Gastroesophageal sphincter (tissue), 4 donors: ENCODE results near the gene MN1. TPM values are rescaled to one million over a fixed set of nuclear protein-coding genes. Genes with fewer than 3 reads are reported as not detected.

Source experiments
- ATAC-seq: fragments of 150-250 bp; one replicate; pipeline ENCODE4 v1.9.1; 2016; ENCODE audit warnings: mild to moderate bottlenecking, moderate library complexity
- H3K27ac ChIP-seq, 4 donors: fragments of 200-600 bp; sonication (generic) in 3 of 4; 1 replicate in 3 of 4; 2 replicates in 1 of 4; pipeline ENCODE4 v1.5.1; 2016 to 2019
- H3K27me3 ChIP-seq: fragments of 200-600 bp; sonication (generic); one replicate; pipeline ENCODE4 v1.5.1; 2019
- H3K36me3 ChIP-seq, 2 donors: fragments of 200-600 bp; sonication (generic); one replicate each; pipeline ENCODE4 v1.5.1; 2019; ENCODE audit warnings: control low read depth in 1 of 2
- H3K4me1 ChIP-seq, 3 donors: fragments of 200-600 bp; sonication (generic); 1 replicate in 2 of 3; 2 replicates in 1 of 3; pipeline ENCODE4 v1.5.1; 2016 to 2019; ENCODE audit warnings: control low read depth in 2 of 3
- H3K4me3 ChIP-seq, 2 donors: fragments of 200-600 bp; sonication (generic); one replicate each; pipeline ENCODE4 v1.5.1; 2019; ENCODE audit warnings: mild to moderate bottlenecking in 1 of 2, moderate library complexity in 1 of 2
- H3K9me3 ChIP-seq, 3 donors: fragments of 200-600 bp; sonication (generic); one replicate each; pipeline ENCODE4 v1.5.1; 2017 to 2019; ENCODE audit warnings: control low read depth in 2 of 3
- CTCF ChIP-seq, 4 experiments: fragments of 200-600 bp in 2 of 4; fragments of 450-650 bp in 2 of 4; sonication (generic) in 1 of 4; IDR thresholded peaks; one replicate each; pipeline ENCODE4 v1.5.1; 2017 to 2019; ENCODE audit warnings: antibody characterized with exemption in 4 of 4, mild to moderate bottlenecking in 2 of 4, moderate library complexity in 2 of 4
- EP300 ChIP-seq: sonication (generic); formaldehyde crosslinking; IDR thresholded peaks from one replicate; pipeline ENCODE4 v1.6.1; 2017; ENCODE audit warnings: antibody characterized with exemption, mild to moderate bottlenecking
- POLR2A ChIP-seq, 2 donors: fragments of 450-650 bp; IDR thresholded peaks; one replicate each; pipeline ENCODE4 v1.6.1; 2017; ENCODE audit warnings: antibody characterized with exemption in 2 of 2, mild to moderate bottlenecking in 2 of 2, moderate library complexity in 1 of 2
- POLR2AphosphoS5 ChIP-seq: sonication (generic); formaldehyde crosslinking; IDR thresholded peaks from one replicate; pipeline ENCODE4 v1.6.1; 2017; ENCODE audit warnings: antibody characterized with exemption
- WGBS, 2 donors: methylation state at CpG; one replicate each; pipeline ENCODE4 v1.1.5; 2018; ENCODE audit warnings: low coverage in 1 of 2; 5-methylcytosine and 5-hydroxymethylcytosine counted together
- total RNA-seq, 4 donors: library from RNA; depleted of rRNA; stranded (reverse); fragments of >200 nt; gene quantifications; one replicate each; pipeline ENCODE4 v1.1.0, GENCODE V29; 2016

MN1 gene
- total RNA-seq, 4 donors from 2014 or later: 13.4 to 52.8 (median 28.5) TPM

DNA sequence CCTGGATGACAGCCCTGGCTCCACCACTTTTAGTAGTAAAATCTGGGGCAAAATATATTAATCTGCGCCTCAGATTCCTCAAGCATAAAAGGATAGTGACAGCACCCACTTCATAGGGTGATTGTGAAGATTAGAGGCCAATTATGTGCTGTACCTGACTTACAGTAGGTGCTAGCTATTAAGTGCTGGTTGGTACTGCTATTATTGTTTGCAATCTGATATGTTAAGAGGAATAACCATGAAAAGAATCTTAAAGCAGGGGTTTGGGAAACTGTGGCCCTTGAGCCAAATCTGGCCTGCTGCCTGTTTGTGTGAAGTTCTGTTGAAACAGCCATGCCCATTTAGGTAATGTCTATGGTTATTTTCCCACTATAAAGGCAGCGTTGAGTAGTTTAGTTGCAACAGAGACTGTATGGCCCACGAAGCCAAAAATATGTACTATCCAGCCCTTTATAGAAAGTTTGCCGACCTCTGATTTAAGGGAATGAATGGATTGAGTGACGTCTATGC is 44.7 kb upstream of the MN1 start:
- peaks cover 0 to 46% of the 10 kb centered on the region in 2 donors for H3K36me3 ChIP-seq
- WGBS, 2 donors: 53 to 60% methylated on average over 1 to 4 of the region's 5 CpGs
- no peaks in the 10 kb centered on the region for H3K27me3 ChIP-seq
- H3K9me3 ChIP-seq: no peaks in the 10 kb centered on the region
- no peak overlapping the region for H3K4me3 ChIP-seq
- no peak for ATAC-seq
- TF ChIP-seq POLR2A (IDR thresholded peaks at IDR 0.05) (no peak), CTCF (IDR thresholded peaks at IDR 0.05) (no peak), EP300 (no peak), POLR2AphosphoS5 (no peak)
- peak overlapping the region in 1 of 4 donors; percentile 23 for H3K27ac ChIP-seq
- peaks cover 6 to 41% (median 13%) of the 10 kb centered on the region in 3 donors for H3K4me1 ChIP-seq

DNA sequence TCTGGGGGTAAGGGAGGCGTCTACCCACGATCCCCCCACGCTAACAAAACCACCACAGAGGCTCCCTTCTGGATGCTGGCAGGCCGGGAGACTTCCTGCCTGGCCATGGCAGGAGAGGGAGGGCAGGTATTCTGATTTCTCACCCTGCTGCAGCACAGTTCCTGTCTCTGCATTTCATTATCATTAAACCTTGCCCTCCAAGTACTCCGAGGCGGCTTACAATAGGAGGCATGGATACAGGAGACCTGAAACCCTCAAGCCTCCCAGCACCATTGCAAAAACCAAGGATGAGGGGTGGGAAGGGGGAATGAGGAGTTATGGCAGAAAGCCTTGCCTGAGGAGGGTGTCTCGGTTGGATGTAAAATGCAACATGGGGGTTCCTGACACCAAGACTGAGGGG is 44.1 kb upstream of the MN1 start:
- Histone ChIP-seq H3K36me3 (peaks cover 0 to 45% of the 10 kb centered on the region in 2 donors), H3K4me3 (no peak overlapping the region), H3K27ac (peak overlapping the region in 1 of 4 donors; percentile 23), H3K4me1 (peaks cover 6 to 39% (median 13%) of the 10 kb centered on the region in 3 donors), H3K27me3 (no peaks in the 10 kb centered on the region), H3K9me3 (no peaks in the 10 kb centered on the region)
- WGBS, 2 donors: 78% methylated on average over 6 of the region's 7 CpGs; no CpG with 5 or more reads in 1 of the 2 donors
- TF ChIP-seq POLR2AphosphoS5 (no peak), CTCF (IDR thresholded peaks at IDR 0.05) (no peak), EP300 (no peak), POLR2A (IDR thresholded peaks at IDR 0.05) (no peak)
- no peak for ATAC-seq

GRCh38 chr22:27844656-27845591 is 43.4 kb upstream of the MN1 start:
- Histone ChIP-seq H3K27ac (peak overlapping the region in 1 of 4 donors; percentile 23), H3K4me3 (no peak overlapping the region), H3K27me3 (no peaks in the 10 kb centered on the region), H3K4me1 (peaks cover 5 to 32% (median 9%) of the 10 kb centered on the region in 3 donors), H3K36me3 (peaks cover 0 to 46% of the 10 kb centered on the region in 2 donors), H3K9me3 (no peaks in the 10 kb centered on the region)
- TF ChIP-seq CTCF (IDR thresholded peaks at IDR 0.05): no peak
- no peak for TF ChIP-seq EP300
- no peak for TF ChIP-seq POLR2A (IDR thresholded peaks at IDR 0.05)
- TF ChIP-seq POLR2AphosphoS5: no peak
- 51 to 79% methylated on average over 7 to 8 of the region's 20 CpGs for WGBS, 2 donors
- no peak for ATAC-seq

GRCh38 chr22:27844256-27844655 is 42.7 kb upstream of the MN1 start:
- 80 to 100% methylated on average over 1 to 2 of the region's 6 CpGs for WGBS, 2 donors
- no peaks in the 10 kb centered on the region for H3K9me3 ChIP-seq
- H3K27me3 ChIP-seq: no peaks in the 10 kb centered on the region
- no peak overlapping the region for H3K27ac ChIP-seq
- H3K4me1 ChIP-seq: peaks cover 0 to 25% (median 3%) of the 10 kb centered on the region in 3 donors
- TF ChIP-seq EP300 (no peak), CTCF (IDR thresholded peaks at IDR 0.05) (no peak), POLR2A (IDR thresholded peaks at IDR 0.05) (no peak), POLR2AphosphoS5 (no peak)
- H3K4me3 ChIP-seq: no peak overlapping the region
- H3K36me3 ChIP-seq: peaks cover 0 to 47% of the 10 kb centered on the region in 2 donors
- no peak for ATAC-seq
